Nucleus accumbens (tissue), 56 donors: ENCODE data around the gene PRR15L.
"Not testable (repeated sequence)": the region's sequence is repeated elsewhere in the genome, so short reads cannot be mapped to it uniquely, and the experiment has no call there.

Experiments
- DNase-seq, 56 donors: peaks; one replicate each; lab custom pipeline; 2025; lab: John Stamatoyannopoulos, UW

Gene PRR15L

GRCh38 chr17:47941246-47942095 is 16.2 kb downstream of the PRR15L start, which contains the start of gene PNPO:
TSS of gene PNPO (plus strand) at chr17:47941571. CDS start at chr17:47941676, 105 bp downstream.
- peak; percentile 68 to 99 (median 94) for DNase-seq

GRCh38 chr17:47937941-47938340 is 19.7 kb downstream of the PRR15L start:
- no peak for DNase-seq

DNA sequence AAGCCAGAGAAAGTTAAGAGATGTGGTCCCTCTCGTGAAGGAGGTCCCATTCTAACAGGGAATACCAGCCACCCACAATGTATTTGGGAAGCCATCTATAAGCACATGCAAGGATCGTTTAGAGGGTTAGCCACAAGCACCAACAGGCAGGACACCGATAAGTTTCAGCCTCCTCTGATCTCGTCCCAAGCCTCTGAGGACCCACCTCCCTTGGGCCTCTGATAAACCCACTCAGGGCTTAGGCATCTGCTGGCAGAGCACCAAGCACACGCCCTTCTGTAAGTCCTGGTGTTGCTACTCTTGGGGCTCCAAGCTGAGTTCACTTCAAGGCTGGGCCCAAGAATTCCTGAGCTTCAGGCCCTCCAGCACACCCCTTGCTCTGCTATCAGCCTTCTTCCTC is 21.7 kb downstream of the PRR15L start:
- DNase-seq: no peak

DNA sequence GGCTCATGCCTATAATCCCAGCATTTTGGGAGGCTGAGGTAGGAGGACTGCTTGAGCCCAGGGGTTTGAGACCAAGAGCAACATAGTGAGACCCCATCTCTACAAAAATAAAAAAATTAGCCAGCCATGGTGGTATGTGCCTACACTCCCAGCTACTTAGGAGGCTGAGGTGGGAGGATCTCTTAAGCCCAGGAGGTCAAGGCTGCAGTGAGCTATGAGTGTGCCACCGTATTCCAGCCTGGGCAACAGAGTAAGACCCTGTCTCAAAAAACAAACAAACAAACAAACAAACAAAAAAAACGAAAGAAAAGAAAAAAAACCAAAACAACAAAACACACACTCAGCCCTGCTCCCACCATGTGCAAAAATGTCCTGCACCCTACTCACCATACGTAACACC is 22.2 kb downstream of the PRR15L start:
- not testable (repeated sequence) for DNase-seq

DNA sequence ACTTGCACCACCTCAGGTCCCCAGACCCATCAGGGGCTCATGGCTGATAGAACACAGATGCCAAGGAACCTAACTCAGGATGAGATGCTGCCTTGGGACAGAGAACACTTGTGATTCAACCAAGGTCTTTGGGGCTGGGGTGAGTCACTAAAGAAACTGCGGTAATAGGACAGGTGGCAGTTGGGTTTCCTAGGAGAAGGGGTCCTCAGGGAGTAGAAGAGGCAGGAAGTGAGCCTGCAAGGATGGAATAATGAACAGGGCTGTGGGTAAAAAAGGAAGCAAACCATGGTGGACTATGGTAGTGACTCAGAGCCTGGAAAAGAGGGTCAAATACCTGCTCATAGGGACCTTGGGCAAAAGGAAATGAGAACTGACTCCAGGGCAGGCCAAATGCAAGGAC is 22.8 kb downstream of the PRR15L start:
- DNase-seq: no peak

DNA sequence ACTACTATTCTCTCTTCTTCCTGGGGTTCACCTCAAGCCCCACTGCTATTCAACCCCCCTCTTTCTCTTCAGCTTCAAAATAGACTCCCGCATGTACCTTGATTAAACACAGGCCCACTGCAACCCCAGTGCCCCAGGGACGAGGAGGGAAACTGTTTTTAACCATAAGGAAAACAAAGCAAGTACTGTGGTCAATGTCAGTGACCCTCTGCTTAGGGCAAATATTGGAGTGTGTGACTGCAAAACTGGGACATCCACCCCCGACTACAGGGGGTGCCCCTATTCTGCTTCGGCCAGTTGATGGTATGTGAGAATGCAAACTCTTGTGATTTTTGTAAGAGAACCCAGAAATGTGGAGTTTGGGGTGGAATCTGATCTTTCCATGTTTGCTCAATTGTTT is 25.8 kb downstream of the PRR15L start:
- no peak for DNase-seq

DNA sequence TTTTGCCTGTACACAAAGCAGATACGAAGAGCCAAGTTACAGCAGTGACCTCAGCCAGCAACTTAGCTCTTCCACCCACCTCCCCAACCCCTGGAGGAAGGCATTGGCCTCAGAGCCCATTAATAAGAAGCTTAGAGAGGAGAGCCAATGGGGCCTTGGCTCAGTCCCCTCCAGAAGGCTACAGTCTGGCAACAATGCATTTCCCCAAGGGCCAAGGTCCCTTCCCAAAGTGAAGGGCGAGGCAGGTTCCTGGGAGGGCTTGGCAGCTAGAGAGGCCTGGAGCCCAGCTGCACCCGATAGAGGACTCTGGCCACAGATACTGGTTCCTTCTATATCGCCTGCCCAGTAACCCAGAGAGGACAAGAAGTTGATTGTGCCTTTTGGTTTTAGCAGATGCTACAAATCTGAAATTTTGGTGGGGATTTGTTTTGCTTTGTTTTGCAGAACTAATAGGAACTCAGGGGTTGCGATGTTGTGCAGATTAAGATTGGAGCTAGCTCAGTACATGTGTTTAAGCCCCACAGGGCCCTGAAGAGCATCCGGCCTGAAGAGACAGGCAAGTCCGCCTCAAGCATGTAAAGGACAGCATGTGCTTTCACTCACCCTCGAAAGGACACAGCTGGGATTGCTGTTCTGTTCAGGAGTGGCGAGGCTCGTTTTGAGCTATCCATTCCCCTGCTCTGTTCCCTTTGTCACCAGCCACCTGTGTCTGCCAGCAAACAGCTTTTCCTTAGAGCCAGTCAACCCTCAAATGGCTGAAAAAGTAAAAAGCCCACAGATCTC is 28.3 kb downstream of the PRR15L start:
- peak in 4 of 56 donors; percentile 3 to 16 (median 7) for DNase-seq

DNA sequence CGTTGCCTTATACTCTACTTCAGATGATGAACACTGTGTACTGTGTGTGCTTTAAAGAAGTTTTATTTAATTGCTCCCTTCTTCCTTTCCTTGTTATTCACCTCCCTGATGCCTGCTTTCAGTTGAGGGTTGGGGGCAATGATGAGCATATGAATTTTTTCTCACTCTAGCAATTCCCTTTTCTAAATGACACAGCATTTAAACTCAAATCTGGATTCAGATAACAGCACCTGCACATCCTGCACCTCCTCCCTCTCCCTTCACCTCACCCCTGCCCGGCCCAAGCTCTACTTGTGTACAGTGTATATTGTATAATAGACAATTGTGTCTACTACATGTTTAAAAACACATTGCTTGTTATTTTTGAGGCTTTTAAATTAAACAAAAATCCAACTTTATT is 29.3 kb downstream of the PRR15L start:
- DNase-seq: no peak

- DNase-seq: no peak
Measured at GRCh38 chr17:47927821-47928400, 29.8 kb downstream of the PRR15L start.

DNA sequence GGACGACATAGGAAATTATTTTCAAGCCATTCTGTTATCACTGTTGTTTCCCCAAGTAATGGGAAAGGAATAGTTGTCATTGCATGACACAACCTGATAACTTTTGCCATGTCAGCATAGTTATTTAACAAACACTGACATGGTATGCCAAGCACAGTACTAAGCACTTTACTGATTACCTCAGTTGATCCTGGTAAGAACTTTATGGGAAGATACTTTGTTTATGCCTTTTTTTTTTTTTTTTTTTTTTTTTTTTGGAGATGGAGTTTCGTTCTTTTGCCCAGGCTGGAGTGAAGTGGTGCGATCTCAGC is 32.0 kb downstream of the PRR15L start:
- DNase-seq: no peak

DNA sequence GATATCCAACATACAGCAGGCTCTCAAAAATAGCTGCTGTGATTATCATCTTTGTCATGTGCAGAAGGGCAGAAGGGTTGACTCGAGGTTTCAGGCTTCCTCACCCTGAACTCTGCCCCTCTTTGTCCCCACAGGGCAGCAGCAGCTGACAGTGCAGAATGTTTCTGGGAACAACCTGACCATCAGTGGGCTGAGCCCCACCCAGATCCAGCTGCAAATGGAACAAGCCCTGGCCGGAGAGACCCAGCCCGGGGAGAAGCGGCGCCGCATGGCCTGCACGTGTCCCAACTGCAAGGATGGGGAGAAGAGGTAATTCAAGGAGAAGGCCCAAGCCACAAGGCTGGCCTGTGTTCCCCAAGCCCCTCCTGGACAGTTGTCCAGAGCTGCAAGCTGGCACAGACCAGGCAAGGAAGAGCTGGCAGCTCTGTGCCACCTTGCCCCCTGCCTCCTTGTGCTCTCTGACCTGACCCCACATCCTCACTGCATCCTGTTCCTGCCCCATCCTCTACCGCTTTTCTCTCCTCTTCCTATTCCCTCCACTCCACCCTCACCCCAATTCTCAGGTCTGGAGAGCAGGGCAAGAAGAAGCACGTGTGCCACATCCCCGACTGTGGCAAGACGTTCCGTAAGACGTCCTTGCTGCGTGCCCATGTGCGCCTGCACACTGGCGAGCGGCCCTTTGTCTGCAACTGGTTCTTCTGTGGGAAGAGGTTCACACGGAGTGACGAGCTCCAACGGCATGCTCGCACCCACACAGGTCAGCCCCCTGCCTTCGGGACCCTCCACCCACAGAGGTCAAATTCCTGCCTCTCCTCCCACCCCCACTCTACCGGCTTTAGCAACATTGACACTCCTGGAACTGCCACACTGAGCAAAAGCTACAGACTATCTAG is 32.7 kb downstream of the PRR15L start:
- no peak for DNase-seq

DNA sequence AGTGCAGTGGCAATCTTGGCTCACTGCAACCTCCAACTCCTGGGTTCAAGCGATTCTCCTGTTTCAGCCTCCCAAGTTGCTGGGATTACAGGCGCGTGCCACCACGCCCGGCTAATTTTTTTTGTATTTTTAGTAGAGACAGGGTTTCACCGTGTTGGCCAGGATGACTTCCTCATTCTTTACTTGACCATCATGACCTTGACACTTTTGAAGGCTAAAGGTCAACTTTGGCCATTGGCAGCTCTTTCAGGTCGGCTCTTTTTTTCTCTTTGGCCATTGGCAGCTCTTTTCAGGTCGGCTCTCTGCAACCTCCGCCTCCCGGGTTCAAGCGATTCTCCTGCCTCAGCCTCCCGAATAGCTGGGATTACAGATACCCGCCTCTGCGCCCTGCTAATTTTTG is 37.8 kb downstream of the PRR15L start:
- DNase-seq: not testable (repeated sequence)

GRCh38 chr17:47918991-47919390 is 38.7 kb downstream of the PRR15L start:
- no peak for DNase-seq

DNA sequence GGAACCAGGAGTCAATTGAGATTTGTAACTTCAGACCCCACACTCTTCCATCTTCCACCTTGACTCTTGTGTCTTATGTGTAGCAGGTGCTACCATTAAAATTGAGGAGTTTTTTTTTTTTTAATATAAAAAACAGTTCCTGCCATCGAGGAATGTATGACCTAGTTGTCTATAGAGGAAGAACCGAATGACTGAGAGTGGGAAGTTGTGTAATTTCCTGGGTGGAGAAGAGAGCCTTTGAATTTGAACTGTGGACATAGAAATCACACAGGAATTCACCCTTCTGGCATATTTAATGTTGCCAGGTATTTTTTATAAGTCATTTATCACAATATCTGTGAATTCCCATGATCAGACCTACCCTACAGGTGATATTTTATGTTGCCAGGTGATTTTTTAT is 39.7 kb downstream of the PRR15L start:
- no peak for DNase-seq

DNA sequence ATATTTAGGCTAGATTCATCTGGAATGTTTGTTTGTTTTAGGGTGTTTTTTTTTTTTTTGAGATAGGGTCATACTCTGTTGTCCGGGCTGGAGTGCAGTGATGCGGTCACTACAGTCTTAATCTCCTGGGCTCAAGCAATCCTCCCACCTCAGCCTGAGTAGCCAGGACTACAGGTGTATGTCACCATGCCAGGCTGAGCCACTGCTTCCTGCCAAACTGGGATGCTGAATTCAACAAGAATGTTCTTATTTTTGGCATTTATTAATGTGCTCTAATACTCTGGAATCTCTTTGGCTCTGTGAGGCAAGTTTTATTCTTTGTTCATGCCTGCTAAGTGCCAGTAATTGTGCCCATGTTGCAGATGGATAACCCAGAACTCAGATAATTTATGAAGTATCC is 40.1 kb downstream of the PRR15L start:
- no peak for DNase-seq

DNA sequence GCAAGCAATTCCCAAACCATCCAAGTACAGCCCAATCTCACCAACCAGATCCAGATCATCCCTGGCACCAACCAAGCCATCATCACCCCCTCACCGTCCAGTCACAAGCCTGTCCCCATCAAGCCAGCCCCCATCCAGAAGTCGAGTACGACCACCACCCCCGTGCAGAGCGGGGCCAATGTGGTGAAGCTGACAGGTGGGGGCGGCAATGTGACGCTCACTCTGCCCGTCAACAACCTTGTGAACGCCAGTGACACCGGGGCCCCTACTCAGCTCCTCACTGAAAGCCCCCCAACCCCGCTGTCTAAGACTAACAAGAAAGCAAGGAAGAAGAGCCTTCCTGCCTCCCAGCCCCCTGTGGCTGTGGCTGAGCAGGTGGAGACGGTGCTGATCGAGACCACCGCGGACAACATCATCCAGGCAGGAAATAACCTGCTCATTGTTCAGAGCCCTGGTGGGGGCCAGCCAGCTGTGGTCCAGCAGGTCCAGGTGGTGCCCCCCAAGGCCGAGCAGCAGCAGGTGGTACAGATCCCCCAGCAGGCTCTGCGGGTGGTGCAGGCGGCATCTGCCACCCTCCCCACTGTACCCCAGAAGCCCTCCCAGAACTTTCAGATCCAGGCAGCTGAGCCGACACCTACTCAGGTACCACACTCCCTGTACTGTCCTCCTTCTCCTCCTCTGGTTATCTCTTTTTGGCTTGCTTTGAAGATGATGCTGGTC is 41.0 kb downstream of the PRR15L start:
- DNase-seq: no peak

DNA sequence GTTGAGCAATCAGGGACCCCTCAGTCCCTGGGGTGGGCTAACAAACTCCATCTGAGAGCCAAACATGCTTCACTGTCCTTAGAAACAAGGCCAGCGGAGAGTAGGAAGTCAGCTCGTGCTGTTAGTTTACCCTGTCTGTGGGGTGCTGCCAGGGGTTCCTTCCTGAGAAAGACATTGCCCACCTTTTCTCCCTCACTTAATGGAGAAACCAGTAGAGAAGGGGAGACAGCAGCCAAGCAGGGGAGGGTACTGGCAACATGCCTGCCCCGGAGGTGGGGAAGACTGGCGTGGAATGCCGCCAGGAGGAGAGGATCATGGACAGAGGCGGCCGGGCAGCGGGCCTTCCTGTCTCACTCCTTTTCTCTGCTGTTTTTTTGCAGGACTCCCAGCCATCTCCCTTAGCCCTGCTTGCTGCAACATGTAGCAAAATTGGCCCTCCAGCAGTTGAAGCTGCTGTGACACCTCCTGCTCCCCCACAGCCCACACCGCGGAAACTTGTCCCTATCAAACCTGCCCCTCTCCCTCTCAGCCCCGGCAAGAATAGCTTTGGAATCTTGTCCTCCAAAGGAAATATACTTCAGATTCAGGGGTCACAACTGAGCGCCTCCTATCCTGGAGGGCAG is 41.8 kb downstream of the PRR15L start:
- peak in 14 of 56 donors; percentile 4 to 47 (median 13) for DNase-seq

DNA sequence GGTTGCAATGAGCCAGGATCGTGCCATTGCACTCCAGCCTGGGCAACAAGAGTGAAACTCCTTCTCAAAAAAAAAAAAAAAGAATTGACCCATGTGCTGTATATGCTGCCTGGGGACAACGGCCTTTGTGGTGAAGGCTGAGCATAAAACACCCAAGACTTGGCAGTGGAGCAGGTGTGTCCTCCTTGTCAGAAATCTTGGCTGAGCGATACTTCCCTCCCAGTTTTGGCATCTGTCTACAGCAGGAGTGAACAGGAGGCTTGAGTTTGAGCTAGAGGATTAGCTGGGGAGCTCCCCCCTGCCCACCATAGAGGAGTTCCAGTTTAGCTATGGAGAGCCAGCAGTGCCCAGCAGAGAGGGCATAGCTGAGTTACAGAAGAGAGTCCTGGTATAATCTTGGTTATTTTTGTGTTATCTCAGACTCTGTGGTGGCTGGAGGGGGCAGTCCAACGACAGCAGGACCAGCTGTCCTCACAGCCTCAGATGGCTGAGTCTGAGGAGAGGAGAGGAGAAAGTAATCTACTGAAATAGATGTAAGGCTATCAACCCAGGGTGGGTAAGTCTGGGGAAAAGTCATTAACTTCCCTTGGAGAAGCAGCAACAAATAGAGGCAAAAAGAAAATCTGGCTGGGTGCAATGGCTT is 43.3 kb downstream of the PRR15L start:
- no peak for DNase-seq

- DNase-seq: no peak
Measured at GRCh38 chr17:47913050-47913449, 44.6 kb downstream of the PRR15L start.
